ENCODE data around the gene ZNF474.

DNA sequence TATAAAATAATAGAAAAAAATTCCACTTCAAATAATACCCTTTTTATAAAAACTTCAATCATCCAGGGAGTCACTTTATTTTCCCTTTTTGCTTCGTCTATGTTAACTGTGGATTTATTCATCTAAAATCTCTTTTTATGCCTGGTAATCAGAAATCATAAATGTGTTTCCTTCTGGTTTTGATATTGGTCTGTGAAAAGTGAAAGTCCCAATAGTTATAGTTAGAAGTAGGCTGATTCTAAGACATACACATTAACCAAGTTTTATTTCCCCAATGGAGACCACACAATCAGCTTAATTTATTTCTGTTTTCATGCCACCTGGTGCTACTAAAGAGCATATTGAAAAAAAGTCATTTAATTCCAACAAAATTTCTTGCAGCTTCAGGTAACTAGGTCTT is 45.7 kb downstream of the ZNF474 start:
- no peak for TF ChIP-seq NR2C2 (CRISPR knock-in tag; IDR thresholded peaks at IDR 0.05)
- TF ChIP-seq, protein P1, sequence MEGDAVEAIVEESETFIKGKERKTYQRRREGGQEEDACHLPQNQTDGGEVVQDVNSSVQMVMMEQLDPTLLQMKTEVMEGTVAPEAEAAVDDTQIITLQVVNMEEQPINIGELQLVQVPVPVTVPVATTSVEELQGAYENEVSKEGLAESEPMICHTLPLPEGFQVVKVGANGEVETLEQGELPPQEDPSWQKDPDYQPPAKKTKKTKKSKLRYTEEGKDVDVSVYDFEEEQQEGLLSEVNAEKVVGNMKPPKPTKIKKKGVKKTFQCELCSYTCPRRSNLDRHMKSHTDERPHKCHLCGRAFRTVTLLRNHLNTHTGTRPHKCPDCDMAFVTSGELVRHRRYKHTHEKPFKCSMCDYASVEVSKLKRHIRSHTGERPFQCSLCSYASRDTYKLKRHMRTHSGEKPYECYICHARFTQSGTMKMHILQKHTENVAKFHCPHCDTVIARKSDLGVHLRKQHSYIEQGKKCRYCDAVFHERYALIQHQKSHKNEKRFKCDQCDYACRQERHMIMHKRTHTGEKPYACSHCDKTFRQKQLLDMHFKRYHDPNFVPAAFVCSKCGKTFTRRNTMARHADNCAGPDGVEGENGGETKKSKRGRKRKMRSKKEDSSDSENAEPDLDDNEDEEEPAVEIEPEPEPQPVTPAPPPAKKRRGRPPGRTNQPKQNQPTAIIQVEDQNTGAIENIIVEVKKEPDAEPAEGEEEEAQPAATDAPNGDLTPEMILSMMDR (IDR thresholded peaks at IDR 0.05), result no peak
- TF ChIP-seq ATF1 (CRISPR knock-in tag; IDR thresholded peaks at IDR 0.05), result no peak
- TF ChIP-seq, protein P2, sequence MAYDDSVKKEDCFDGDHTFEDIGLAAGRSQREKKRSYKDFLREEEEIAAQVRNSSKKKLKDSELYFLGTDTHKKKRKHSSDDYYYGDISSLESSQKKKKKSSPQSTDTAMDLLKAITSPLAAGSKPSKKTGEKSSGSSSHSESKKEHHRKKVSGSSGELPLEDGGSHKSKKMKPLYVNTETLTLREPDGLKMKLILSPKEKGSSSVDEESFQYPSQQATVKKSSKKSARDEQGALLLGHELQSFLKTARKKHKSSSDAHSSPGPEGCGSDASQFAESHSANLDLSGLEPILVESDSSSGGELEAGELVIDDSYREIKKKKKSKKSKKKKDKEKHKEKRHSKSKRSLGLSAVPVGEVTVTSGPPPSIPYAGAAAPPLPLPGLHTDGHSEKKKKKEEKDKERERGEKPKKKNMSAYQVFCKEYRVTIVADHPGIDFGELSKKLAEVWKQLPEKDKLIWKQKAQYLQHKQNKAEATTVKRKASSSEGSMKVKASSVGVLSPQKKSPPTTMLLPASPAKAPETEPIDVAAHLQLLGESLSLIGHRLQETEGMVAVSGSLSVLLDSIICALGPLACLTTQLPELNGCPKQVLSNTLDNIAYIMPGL (CRISPR knock-in tag; IDR thresholded peaks at IDR 0.05), result no peak
- TF ChIP-seq, protein P3, sequence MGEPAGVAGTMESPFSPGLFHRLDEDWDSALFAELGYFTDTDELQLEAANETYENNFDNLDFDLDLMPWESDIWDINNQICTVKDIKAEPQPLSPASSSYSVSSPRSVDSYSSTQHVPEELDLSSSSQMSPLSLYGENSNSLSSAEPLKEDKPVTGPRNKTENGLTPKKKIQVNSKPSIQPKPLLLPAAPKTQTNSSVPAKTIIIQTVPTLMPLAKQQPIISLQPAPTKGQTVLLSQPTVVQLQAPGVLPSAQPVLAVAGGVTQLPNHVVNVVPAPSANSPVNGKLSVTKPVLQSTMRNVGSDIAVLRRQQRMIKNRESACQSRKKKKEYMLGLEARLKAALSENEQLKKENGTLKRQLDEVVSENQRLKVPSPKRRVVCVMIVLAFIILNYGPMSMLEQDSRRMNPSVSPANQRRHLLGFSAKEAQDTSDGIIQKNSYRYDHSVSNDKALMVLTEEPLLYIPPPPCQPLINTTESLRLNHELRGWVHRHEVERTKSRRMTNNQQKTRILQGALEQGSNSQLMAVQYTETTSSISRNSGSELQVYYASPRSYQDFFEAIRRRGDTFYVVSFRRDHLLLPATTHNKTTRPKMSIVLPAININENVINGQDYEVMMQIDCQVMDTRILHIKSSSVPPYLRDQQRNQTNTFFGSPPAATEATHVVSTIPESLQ (CRISPR knock-in tag; IDR thresholded peaks at IDR 0.05), result no peak
- TF ChIP-seq, protein P4, sequence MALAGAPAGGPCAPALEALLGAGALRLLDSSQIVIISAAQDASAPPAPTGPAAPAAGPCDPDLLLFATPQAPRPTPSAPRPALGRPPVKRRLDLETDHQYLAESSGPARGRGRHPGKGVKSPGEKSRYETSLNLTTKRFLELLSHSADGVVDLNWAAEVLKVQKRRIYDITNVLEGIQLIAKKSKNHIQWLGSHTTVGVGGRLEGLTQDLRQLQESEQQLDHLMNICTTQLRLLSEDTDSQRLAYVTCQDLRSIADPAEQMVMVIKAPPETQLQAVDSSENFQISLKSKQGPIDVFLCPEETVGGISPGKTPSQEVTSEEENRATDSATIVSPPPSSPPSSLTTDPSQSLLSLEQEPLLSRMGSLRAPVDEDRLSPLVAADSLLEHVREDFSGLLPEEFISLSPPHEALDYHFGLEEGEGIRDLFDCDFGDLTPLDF (CRISPR knock-in tag; IDR thresholded peaks at IDR 0.05), result no peak
- TF ChIP-seq ZNF423 (CRISPR knock-in tag; IDR thresholded peaks at IDR 0.05), result no peak
- no peak for TF ChIP-seq CREB1 (CRISPR knock-in tag; IDR thresholded peaks at IDR 0.05)
- TF ChIP-seq, protein P5, sequence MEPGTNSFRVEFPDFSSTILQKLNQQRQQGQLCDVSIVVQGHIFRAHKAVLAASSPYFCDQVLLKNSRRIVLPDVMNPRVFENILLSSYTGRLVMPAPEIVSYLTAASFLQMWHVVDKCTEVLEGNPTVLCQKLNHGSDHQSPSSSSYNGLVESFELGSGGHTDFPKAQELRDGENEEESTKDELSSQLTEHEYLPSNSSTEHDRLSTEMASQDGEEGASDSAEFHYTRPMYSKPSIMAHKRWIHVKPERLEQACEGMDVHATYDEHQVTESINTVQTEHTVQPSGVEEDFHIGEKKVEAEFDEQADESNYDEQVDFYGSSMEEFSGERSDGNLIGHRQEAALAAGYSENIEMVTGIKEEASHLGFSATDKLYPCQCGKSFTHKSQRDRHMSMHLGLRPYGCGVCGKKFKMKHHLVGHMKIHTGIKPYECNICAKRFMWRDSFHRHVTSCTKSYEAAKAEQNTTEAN (CRISPR knock-in tag; IDR thresholded peaks at IDR 0.05), result no peak
- TF ChIP-seq, protein P6, sequence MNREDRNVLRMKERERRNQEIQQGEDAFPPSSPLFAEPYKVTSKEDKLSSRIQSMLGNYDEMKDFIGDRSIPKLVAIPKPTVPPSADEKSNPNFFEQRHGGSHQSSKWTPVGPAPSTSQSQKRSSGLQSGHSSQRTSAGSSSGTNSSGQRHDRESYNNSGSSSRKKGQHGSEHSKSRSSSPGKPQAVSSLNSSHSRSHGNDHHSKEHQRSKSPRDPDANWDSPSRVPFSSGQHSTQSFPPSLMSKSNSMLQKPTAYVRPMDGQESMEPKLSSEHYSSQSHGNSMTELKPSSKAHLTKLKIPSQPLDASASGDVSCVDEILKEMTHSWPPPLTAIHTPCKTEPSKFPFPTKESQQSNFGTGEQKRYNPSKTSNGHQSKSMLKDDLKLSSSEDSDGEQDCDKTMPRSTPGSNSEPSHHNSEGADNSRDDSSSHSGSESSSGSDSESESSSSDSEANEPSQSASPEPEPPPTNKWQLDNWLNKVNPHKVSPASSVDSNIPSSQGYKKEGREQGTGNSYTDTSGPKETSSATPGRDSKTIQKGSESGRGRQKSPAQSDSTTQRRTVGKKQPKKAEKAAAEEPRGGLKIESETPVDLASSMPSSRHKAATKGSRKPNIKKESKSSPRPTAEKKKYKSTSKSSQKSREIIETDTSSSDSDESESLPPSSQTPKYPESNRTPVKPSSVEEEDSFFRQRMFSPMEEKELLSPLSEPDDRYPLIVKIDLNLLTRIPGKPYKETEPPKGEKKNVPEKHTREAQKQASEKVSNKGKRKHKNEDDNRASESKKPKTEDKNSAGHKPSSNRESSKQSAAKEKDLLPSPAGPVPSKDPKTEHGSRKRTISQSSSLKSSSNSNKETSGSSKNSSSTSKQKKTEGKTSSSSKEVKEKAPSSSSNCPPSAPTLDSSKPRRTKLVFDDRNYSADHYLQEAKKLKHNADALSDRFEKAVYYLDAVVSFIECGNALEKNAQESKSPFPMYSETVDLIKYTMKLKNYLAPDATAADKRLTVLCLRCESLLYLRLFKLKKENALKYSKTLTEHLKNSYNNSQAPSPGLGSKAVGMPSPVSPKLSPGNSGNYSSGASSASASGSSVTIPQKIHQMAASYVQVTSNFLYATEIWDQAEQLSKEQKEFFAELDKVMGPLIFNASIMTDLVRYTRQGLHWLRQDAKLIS (CRISPR knock-in tag; IDR thresholded peaks at IDR 0.05; ENCODE audit: borderline replicate concordance), result no peak

Data from WTC11 (cell line).